Ishikawa (cell line): ENCODE results near the gene ERGIC1.

Experiments used
- CEBPB ChIP-seq: IDR thresholded peaks from 2 replicates; pipeline ENCODE4 v1.6.1; 2012
- CREB1 ChIP-seq: IDR thresholded peaks from 2 replicates; pipeline ENCODE4 v1.6.1; 2012; ENCODE audit warnings: low read depth
- EGR1 ChIP-seq: IDR thresholded peaks from 2 replicates; pipeline ENCODE4 v1.6.1; 2012
- EP300 ChIP-seq: IDR thresholded peaks from 2 replicates; pipeline ENCODE4 v1.6.1; 2012; ENCODE audit warnings: borderline replicate concordance
- FOXM1 ChIP-seq: IDR thresholded peaks from 2 replicates; pipeline ENCODE4 v1.6.1; 2012; ENCODE audit warnings: low read depth, borderline replicate concordance
- NFIC ChIP-seq: IDR thresholded peaks from 2 replicates; pipeline ENCODE4 v1.6.1; 2012
- RAD21 ChIP-seq: IDR thresholded peaks from 2 replicates; pipeline ENCODE4 v1.6.1; 2012; ENCODE audit warnings: low read depth
- TAF1 ChIP-seq: IDR thresholded peaks from 2 replicates; pipeline ENCODE4 v1.6.1; 2012; ENCODE audit warnings: low read depth, mild to moderate bottlenecking
- TCF12 ChIP-seq: IDR thresholded peaks from 2 replicates; pipeline ENCODE4 v1.6.1; 2012; ENCODE audit warnings: low read depth
- TEAD4 ChIP-seq: IDR thresholded peaks from 2 replicates; pipeline ENCODE4 v1.6.1; 2012
- YY1 ChIP-seq: IDR thresholded peaks from 2 replicates; pipeline ENCODE4 v1.6.1; 2012; ENCODE audit warnings: low read depth
- ZBTB7A ChIP-seq: IDR thresholded peaks from 2 replicates; pipeline ENCODE4 v1.6.1; 2012; ENCODE audit warnings: low read depth
- TF ChIP-seq, protein P1 (sequence below): IDR thresholded peaks from 2 replicates; pipeline ENCODE4 v1.6.1; 2012
- TF ChIP-seq, protein P2 (sequence below): IDR thresholded peaks from 2 replicates; pipeline ENCODE4 v1.6.1; 2012; ENCODE audit warnings: low read depth, mild to moderate bottlenecking
- TF ChIP-seq, protein P3 (sequence below): IDR thresholded peaks from 2 replicates; pipeline ENCODE4 v1.6.1; 2012

ERGIC1 gene

DNA sequence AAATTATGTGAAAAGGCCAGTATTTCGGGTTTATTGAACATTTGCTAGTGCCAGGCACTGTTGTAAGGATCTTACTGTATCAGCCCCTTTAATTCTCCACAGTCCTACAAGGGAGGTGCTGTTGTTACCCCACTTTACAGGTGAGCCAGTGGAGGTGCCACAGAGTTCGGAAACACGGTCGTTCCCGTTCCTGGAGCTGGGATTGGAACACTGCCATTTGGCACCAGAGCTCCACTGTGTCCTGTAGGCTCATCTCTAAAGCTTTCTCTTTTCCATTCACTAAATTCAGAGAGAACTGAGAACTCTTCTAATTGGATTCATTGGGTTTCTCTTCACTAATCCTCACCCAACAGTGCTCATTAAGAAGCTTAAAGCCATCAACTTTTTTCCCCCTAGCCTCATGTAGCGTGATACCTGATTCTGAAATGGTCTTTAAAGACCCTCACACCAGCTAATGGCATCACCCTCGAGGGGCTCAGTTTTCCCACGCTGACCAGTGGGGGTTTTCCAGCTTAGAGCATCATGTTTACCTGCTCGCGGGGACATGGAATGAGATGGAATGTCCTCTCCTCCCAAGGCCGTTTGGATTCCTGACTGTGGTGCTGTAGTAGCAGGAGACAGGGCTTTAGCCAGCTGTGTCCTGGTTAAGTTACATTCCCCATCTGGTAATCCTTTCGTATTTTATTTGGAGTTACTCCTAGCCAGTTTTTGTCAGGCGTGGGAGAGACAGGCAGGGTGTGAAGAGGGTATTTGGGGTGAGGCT is 5.8 kb downstream of the ERGIC1 start:
- TF ChIP-seq TAF1 = no peak
- TF ChIP-seq, protein P1, sequence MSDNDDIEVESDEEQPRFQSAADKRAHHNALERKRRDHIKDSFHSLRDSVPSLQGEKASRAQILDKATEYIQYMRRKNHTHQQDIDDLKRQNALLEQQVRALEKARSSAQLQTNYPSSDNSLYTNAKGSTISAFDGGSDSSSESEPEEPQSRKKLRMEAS = no peak
- TF ChIP-seq, protein P2, sequence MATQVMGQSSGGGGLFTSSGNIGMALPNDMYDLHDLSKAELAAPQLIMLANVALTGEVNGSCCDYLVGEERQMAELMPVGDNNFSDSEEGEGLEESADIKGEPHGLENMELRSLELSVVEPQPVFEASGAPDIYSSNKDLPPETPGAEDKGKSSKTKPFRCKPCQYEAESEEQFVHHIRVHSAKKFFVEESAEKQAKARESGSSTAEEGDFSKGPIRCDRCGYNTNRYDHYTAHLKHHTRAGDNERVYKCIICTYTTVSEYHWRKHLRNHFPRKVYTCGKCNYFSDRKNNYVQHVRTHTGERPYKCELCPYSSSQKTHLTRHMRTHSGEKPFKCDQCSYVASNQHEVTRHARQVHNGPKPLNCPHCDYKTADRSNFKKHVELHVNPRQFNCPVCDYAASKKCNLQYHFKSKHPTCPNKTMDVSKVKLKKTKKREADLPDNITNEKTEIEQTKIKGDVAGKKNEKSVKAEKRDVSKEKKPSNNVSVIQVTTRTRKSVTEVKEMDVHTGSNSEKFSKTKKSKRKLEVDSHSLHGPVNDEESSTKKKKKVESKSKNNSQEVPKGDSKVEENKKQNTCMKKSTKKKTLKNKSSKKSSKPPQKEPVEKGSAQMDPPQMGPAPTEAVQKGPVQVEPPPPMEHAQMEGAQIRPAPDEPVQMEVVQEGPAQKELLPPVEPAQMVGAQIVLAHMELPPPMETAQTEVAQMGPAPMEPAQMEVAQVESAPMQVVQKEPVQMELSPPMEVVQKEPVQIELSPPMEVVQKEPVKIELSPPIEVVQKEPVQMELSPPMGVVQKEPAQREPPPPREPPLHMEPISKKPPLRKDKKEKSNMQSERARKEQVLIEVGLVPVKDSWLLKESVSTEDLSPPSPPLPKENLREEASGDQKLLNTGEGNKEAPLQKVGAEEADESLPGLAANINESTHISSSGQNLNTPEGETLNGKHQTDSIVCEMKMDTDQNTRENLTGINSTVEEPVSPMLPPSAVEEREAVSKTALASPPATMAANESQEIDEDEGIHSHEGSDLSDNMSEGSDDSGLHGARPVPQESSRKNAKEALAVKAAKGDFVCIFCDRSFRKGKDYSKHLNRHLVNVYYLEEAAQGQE = no peak
- no peak for TF ChIP-seq TCF12

DNA sequence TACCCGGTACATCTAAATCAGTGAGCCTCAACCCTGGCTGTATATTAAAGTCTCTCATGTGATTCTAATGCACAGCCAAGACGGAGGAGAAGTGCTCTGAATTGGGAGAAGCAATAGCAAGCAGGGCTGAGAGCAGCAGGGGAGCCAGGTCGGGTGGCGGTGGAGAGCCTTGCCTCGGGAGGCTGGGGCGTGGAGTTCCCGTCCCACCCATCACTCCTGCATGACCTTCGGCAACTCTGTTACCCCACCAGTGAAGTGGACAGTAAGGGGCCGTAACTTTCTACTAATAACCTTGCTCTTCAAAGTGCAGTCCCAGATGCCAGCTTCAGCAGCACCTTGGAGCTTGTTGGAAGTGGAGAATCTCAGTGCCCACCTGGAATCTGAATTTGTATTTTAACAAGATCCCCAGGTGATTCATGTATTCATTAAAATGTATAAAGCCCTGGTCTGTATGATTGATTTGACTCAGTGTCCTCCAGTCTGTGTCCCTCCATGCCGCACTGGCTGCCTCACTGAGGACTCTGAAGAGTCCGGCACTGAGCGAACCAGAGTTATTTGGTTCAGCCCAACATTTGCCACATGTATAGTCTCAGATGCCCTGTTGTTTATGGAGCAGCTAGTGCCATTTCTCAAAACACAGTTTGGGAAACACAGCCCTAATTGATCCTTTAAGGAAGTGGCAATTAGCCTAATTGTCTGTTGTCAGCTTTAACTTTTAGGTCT is 6.5 kb downstream of the ERGIC1 start:
- TF ChIP-seq TEAD4 = no peak
- TF ChIP-seq ZBTB7A = no peak
- no peak for TF ChIP-seq NFIC
- TF ChIP-seq, protein P3, sequence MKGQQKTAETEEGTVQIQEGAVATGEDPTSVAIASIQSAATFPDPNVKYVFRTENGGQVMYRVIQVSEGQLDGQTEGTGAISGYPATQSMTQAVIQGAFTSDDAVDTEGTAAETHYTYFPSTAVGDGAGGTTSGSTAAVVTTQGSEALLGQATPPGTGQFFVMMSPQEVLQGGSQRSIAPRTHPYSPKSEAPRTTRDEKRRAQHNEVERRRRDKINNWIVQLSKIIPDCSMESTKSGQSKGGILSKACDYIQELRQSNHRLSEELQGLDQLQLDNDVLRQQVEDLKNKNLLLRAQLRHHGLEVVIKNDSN = no peak
- TF ChIP-seq, protein P2 = no peak
- TF ChIP-seq RAD21 = no peak
- TF ChIP-seq YY1 = no peak
- no peak for TF ChIP-seq EP300
- TF ChIP-seq CEBPB = no peak

DNA sequence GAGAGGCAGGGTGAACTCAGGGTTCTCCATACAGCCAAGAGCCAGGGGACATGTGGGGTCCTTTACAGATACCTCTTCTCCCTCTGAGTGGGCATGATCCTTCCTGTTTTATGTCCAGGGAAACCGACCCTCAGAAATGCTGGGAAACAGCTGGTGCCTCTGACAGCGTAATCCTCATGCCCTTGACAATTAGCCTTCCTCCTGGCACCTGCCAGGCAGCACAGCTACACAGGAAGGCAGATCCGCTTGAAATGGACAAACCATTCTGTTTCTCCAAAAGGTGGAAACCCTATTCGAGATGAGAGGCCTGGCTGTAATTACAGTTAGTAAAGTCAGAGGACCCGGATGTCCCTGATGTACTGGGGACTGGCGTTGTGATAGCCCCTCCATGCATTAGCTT is 7.2 kb downstream of the ERGIC1 start:
- TF ChIP-seq ZBTB7A (no peak), TAF1 (no peak), EP300 (no peak)
- TF ChIP-seq, protein P2 = no peak

DNA sequence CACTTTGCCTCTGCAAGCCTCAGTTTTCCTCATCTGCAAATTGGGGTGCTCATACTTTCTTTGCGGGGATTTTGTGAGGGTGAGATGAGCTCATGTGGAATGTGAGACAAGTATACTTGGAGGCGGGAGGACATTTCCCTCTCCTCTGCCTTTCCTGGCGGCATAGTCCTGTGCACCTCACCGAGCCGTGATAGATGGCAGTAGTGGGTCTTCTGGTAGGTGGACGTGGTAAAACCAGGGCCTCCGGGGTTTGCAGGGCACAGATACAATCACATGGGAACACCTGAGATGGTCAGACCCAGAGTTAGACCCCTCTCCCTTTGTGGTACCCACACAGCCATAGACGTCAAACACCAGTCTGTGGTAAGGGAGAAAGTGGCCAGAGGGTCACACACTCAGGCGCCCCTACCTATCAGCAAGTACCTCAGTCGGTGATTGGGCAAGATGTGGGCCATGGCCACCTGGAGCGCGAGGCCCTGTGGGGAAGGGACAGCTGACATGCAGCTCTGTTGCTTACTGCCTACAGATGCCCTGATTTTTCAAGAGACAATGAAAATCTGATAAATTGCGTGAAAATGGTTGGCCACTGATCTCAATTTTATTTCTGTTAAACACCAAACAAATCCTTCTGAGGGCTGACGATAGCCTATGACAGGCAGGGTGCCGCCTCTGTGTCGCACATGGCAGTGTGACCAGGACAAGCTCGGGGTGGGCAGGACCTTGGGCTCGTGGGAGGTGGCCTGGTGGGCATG is 9.9 kb downstream of the ERGIC1 start:
- TF ChIP-seq EGR1 (no peak), EP300 (no peak), CREB1 (no peak), ZBTB7A (no peak), RAD21 (no peak), NFIC (no peak), TCF12 (no peak), TEAD4 (no peak), FOXM1 (no peak), CEBPB (no peak), TAF1 (no peak), YY1 (no peak)
- TF ChIP-seq, protein P3 = no peak
- TF ChIP-seq, protein P2 = no peak
- TF ChIP-seq, protein P1 = no peak
